ENCODE results near the gene CACNA1D.

DNA sequence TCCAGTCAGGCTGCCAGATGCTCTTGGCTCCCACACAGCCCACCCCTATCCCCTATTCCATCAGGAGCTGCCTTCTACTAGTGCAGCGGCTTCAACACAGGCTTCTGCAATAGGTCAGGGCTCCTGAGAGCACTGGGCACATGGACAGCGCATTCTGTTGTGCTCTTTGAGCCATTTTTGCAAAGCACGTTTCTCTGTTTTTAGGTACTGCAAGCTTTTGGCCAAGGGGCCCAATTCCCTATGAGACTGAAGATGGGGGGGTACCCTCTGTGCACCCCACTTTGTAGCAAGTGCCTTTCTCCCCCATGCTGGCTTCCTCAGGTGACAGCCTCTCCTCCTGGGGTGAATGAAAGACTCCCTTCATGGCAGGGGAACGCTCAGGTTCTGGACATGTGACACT is 320.7 kb downstream of the CACNA1D start:
- no peak for TF ChIP-seq EZH2phosphoT487 (IDR thresholded peaks at IDR 0.05; ENCODE audit: low read depth)
- no peak for TF ChIP-seq CTCF (IDR thresholded peaks at IDR 0.05; ENCODE audit: low read depth, low read length)

Measured in OCI-LY3 (cell line).